K562 (cell line): ENCODE measurements around the gene GIMAP8. TPM values are rescaled to one million over a fixed set of nuclear protein-coding genes. Genes with fewer than 3 reads are reported as not detected.

ENCODE experiments used
- ATF6 ChIP-seq: sonication (generic); formaldehyde crosslinking; IDR thresholded peaks from 2 replicates; pipeline ENCODE4 v1.4.0; 2020; ENCODE audit warnings: mild to moderate bottlenecking, missing genetic modification reagents
- BCLAF1 ChIP-seq, 2 experiments: fragments of 450-650 bp in 1 of 2; IDR thresholded peaks; 2 replicates each; pipeline ENCODE4 v1.6.1; 2011 to 2017; ENCODE audit warnings: low read depth in 2 of 2, antibody characterized with exemption in 1 of 2, borderline replicate concordance in 1 of 2, low read length in 1 of 2, mild to moderate bottlenecking in 1 of 2, mixed read lengths in 1 of 2; ENCODE audit not compliant: control insufficient read depth in 1 of 2
- DDX20 ChIP-seq: fragments of 450-650 bp; IDR thresholded peaks from 2 replicates; pipeline ENCODE4 v1.6.1; 2016; ENCODE audit warnings: missing genetic modification characterization, low read depth, mild to moderate bottlenecking, missing compliant biosample characterization, moderate library complexity
- FOXP1 ChIP-seq: sonication (generic); formaldehyde crosslinking; IDR thresholded peaks from 2 replicates; pipeline ENCODE4 v1.8.0; 2022; ENCODE audit warnings: mild to moderate bottlenecking, missing genetic modification reagents
- KLF1 ChIP-seq: fragments of 450-650 bp; IDR thresholded peaks from 2 replicates; pipeline ENCODE4 v1.6.1; 2016; ENCODE audit warnings: missing genetic modification characterization, missing compliant biosample characterization
- PURB ChIP-seq: sonication (generic); formaldehyde crosslinking; IDR thresholded peaks from 2 replicates; pipeline ENCODE4 v1.9.0; 2021; ENCODE audit warnings: low read depth, mild to moderate bottlenecking, missing genetic modification reagents
- RBBP5 ChIP-seq: fragments of 200-600 bp; sonication (generic); IDR thresholded peaks from 2 replicates; pipeline ENCODE4 v1.6.1; 2012; ENCODE audit warnings: borderline replicate concordance, mild to moderate bottlenecking, low read length, control low read depth, inconsistent platforms; ENCODE audit not compliant: insufficient read depth, poor library complexity, severe bottlenecking
- TAF1 ChIP-seq: IDR thresholded peaks from 2 replicates; pipeline ENCODE4 v1.6.1; 2011; ENCODE audit warnings: mild to moderate bottlenecking, low read length, moderate library complexity; ENCODE audit not compliant: insufficient read depth, control insufficient read depth, severe bottlenecking; ENCODE audit errors: extremely low read depth
- TBL1XR1 ChIP-seq, 2 experiments: IDR thresholded peaks; 2 replicates each; pipeline ENCODE4 v1.6.1; 2012; ENCODE audit warnings: improper control_type of control experiment in 2 of 2, low read length in 2 of 2, mild to moderate bottlenecking in 1 of 2
- polyA plus RNA-seq, 8 experiments: library from polyadenylated mRNA; depleted of rRNA in 4 of 8; stranded (reverse) in 5 of 8; unstranded in 3 of 8; fragments of >200 nt; fragmentation: Nextera tagmentation in 2 of 8; fragmentation: Illumina TruSeq in 1 of 8; extraction: Ambion mirVana in 2 of 8; extraction: Trizol in 1 of 8; gene quantifications; 2 replicates each; pipeline versions ENCODE4 v1.2.1 to v1.2.3, GENCODE V29; 2011 to 2014; ENCODE audit warnings: inconsistent platforms in 1 of 8, missing spikeins in 1 of 8
- total RNA-seq, 7 experiments: library from RNA; depleted of rRNA in 6 of 7; stranded (reverse); fragments of >200 nt in 6 of 7; fragmentation: Illumina TruSeq in 2 of 7; extraction: Trizol in 2 of 7; gene quantifications; 2 replicates each; pipeline versions ENCODE4 v1.2.1 to v1.2.3, GENCODE V29; 2011 to 2021; ENCODE audit warnings: low replicate concordance in 1 of 7

Gene GIMAP8
- total and polyA plus RNA-seq, 9 of the 15 experiments (the other 6 are each of a cell fraction or from before 2014, with no cell fraction given), result not detected

- 0 out of 2 replicates have a peak, but pooled peaks have one; percentile 34 for TF ChIP-seq ATF6 (CRISPR knock-in tag)
- no peak for TF ChIP-seq TBL1XR1 (IDR thresholded peaks at IDR 0.05; ENCODE audit: low read length in 2 of 2)
- no peak for TF ChIP-seq KLF1
- TF ChIP-seq BCLAF1 (IDR thresholded peaks at IDR 0.05; ENCODE audit: borderline replicate concordance in 1 of 2, control insufficient read depth in 1 of 2, low read depth in 2 of 2, low read length in 1 of 2), result no peak
- no peak for TF ChIP-seq TAF1
- no peak for TF ChIP-seq PURB (CRISPR knock-in tag)
- TF ChIP-seq RBBP5, result no peak
- no peak for TF ChIP-seq FOXP1
- 0 out of 2 replicates have a peak, but pooled peaks have one; percentile 3 for TF ChIP-seq DDX20 (tag)
Observed at GRCh38 chr7:150435390-150436073, 14.9 kb upstream of the GIMAP8 start (continued).
